Subcutaneous adipose tissue (tissue), 4 donors: Measurements from ENCODE around the gene SCN7A. TPM values are rescaled to one million over a fixed set of nuclear protein-coding genes. Genes with fewer than 3 reads are reported as not detected.

Experiments
- total RNA-seq, 4 donors: library from RNA; depleted of rRNA; stranded (reverse); fragments of >200 nt; gene quantifications; one replicate each; pipeline ENCODE4 v1.1.0, GENCODE V29; 2016
- TF ChIP-seq, protein P1 (sequence below): fragments of 450-650 bp; IDR thresholded peaks from one replicate; pipeline ENCODE4 v1.5.1; 2016; ENCODE audit warnings: low read depth, mild to moderate bottlenecking, control low read depth, antibody characterized with exemption, moderate library complexity

Gene SCN7A
- total RNA-seq, 4 donors from 2014 or later = 4.9 to 17.2 (median 7.9) TPM

GRCh38 chr2:166393008-166393407 is 101.0 kb downstream of the SCN7A start:
- TF ChIP-seq, protein P1, sequence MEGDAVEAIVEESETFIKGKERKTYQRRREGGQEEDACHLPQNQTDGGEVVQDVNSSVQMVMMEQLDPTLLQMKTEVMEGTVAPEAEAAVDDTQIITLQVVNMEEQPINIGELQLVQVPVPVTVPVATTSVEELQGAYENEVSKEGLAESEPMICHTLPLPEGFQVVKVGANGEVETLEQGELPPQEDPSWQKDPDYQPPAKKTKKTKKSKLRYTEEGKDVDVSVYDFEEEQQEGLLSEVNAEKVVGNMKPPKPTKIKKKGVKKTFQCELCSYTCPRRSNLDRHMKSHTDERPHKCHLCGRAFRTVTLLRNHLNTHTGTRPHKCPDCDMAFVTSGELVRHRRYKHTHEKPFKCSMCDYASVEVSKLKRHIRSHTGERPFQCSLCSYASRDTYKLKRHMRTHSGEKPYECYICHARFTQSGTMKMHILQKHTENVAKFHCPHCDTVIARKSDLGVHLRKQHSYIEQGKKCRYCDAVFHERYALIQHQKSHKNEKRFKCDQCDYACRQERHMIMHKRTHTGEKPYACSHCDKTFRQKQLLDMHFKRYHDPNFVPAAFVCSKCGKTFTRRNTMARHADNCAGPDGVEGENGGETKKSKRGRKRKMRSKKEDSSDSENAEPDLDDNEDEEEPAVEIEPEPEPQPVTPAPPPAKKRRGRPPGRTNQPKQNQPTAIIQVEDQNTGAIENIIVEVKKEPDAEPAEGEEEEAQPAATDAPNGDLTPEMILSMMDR = no peak

GRCh38 chr2:166388481-166389070 is 105.5 kb downstream of the SCN7A start:
- TF ChIP-seq, protein P1 = no peak

GRCh38 chr2:166385313-166385712 is 108.7 kb downstream of the SCN7A start:
- TF ChIP-seq, protein P1 = no peak

DNA sequence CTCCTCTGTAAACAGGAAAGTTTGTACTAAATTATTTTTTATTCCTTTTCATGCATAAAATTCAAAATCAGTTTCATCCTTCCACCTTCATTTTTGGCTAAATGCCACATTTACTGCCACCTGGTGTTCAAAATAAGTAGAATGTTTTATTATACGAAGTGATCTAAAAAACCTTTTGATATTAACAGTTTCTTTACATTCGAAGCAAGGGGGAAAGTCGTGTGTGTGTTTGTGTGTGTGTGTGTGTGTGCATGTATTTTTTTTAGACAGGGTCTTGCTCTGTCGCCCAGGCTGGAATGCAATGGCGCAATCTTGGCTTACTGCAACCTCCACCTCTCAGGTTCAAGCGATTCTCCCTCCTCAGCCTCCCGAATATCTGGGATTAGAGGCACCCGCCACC is 109.3 kb downstream of the SCN7A start:
- TF ChIP-seq, protein P1 = no peak

DNA sequence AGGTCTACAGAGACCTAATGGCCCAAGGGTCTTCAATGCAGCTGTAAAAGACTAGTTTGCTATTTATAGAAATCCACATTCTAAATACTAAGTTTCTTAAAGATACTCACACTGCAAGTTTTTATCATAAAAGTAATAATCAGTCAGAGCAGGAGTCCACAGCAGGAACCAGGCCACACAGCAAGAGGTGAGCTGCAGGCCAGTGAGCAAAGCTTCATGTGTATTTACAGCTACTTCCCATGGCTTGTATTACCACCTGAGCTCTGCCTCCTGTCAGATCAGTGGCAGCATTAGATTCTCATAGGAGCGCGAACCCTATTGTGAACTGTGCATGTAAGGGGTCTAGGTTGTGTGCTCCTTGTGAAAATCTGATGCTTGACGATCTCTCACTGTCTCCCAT is 111.6 kb downstream of the SCN7A start:
- TF ChIP-seq, protein P1 = no peak

- TF ChIP-seq, protein P1 = no peak
Measured at GRCh38 chr2:166380615-166381014, 113.4 kb downstream of the SCN7A start.

DNA sequence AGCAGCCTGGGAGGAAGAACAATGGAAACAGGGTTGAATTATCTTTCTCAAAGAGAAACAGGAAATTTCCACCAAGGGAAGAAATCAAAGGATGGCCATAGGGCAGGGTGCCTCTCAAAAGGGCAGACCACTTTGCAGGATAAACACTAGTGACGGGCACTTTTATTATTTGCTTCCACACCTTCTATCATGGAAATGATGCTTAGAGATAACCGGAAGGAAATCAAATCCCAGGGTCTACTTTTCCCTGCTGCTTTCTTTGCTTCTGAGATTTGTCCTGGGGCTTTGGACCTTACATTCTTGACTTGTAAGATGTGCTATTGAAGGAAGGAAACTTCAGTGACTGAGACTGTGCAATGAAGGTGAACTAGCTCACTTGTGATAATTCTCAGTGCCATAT is 117.2 kb downstream of the SCN7A start:
- TF ChIP-seq, protein P1 = no peak
